GM18526 (cell line): Measurements from ENCODE around the gene FXYD1.

ENCODE experiments used
- POLR2A ChIP-seq: IDR thresholded peaks from 3 replicates; pipeline ENCODE4 v1.6.1; 2011; ENCODE audit not compliant: insufficient read length; ENCODE audit errors: extremely low read depth

Gene FXYD1

DNA sequence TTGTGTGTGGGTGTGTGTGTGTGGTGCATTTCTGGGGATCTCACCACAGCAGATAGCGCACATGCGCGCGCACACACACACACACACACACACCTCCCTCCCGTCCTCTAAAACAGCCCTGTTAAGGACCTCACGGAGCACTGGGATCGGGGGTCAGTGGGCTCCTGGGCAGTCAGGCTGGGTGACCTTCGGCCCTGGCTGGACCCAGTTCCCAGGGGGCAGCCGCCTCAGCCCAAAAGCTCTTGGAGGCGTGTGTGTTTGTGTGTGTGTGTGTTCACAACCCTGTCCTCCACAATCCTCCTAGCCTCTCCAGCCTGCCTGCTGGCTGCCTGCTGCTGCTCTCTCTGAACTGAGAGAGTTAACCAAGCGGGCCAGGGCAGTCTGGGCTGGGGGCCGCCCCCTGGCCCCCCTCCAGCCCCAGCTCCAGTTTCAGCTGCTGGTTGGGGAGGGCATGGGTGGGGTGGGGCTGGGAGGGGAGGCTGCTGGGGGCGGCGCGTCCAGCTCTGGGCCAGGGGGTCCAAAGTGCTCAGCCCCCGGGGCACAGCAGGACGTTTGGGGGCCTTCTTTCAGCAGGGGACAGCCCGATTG, at the start of gene FXYD1:
Gene FXYD1 (plus strand): TSS at position 520 of the 588 bp plus-strand sequence. CDS start 1,256 bp downstream, outside the sequence.
- TF ChIP-seq POLR2A = no peak

DNA sequence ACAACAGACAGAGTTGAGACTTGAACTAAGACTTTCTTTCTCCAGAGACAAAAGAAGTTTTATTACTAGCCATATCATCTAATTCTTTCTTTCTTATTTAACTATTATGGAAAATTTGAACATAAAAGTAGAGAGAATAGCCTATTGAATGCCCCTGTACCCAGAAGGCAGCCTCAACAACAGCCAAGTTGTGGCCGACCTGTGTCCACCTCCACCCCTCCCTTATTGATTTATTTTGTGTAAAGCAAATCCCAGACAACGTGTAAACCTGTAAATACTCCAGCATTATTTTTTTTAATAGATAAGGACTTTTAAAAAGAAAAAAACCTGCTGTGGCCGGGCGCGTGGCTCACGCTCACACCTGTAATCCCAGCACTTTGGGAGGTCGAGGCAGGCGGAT, 49.1 kb upstream of the FXYD1 start:
- no peak for TF ChIP-seq POLR2A

DNA sequence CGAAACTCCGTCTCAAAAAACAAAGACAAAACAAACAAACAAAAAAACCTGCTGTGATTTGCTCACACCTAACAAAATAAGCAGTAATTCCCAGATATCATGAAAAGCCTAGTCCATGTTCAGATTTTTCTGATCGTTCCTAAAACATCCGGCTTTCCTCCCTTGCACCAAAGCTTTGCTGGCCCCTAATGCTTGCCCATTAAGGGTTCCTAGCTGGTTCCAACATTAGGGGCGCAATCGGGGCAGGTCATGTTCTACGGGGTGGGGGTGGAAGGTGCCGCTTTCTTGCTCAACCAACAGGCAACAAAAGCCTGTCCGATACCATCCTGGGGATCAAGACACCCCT, 48.5 kb upstream of the FXYD1 start:
- TF ChIP-seq POLR2A = no peak

DNA sequence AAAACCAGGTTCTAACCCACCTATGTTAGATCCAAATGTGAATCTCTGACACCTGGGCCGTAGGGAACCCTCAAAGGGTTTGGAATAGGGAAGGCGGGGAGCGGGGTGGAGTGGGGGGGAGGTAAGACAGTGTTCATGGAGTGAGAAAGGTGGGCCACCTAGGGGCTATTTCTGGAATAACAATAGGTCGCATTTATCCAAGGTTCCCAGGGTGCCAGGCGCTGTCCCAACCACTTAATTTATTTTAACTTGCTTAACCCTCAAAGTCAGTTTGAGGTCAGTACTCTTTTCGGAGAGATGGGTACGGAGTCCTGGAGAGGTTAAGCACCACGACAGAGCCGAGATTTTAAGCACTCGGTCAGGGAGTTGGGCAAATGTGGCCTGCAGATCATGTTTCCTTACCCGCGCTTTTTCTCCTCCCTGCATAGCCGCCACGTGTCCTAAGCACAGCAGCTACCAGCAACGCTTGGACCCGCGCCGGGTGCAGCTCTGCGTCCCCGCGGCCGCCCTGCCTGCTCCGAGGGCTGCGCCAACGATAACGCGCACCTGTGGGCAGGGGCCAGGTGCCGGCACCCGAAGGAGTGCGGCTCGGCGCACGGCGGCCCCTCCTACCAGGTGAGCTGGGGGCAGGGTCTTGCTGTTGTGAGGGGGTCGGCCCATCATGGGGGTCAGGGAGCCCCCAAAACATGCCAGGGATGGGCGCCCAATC, 48.0 kb upstream of the FXYD1 start:
- no peak for TF ChIP-seq POLR2A

GRCh38 chr19:35093430-35093829, 45.2 kb upstream of the FXYD1 start:
- TF ChIP-seq POLR2A = no peak

DNA sequence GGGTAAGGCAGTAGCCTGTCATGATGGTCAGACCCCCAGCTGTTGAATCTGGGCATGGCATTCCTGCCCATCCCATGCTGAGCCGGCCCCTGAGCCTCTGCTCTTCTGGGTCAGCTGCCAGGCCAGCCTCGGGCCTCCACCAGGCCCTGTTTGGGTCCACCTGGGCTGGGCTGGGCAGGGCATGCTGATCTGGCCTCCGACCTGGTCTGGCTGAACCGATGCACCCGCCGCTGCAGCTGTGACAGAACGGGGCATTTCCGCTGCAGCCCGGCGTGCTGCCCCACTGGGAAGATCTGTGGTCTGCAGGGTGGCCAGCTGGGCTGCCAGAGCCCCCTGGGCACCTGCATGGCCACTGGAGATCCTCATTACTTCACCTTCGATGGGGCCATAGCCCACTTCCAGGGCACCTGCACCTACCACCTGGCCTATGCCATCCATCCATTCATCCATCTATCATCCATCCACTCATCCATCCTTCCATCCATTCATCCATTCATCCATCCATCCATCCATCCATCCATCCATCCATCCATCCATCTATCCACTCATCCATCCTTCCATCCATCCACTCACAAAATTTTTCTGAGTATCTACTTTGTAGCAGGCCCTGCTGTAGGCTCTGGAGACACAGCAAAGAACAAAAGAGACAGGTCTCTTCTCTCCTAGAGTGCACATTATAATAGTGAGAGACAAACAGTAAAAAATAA, 44.5 kb upstream of the FXYD1 start:
- TF ChIP-seq POLR2A = no peak

- TF ChIP-seq POLR2A = no peak
Measured at GRCh38 chr19:35094656-35095055, 44.0 kb upstream of the FXYD1 start.

DNA sequence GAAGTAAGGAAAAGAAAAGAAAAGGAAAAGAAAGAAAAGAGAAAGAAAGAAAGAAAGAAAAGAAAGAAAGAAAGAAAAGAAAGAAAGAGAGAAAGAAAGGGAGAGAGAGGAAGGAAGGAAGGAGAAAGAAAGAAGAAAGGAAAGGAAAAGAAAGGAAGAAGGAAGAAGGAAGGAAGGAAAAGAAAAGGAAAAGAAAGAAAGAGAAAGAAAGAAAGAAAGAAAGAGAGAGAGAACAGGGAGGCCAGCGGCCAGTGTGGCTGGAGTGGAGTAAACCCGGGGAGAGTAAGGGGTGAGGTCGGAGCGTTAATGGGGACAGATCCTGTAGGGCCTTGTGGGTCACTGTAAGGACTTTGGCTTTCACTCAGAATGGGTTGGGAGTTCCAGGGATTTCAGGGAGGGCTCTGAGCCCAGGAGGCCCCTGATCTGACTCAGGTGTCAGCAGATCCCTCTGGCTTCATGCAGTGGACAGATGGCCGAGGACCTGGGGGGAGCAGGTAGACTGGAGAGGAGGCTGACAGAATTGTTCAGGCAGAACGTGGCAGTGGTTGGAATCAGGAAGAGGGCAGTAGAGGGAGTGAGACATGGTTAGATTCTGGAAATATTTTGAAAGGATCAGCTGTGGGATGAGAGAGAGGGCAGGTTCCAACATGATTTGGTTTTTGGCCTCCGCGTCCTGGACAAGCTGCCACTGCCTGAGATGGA, 42.8 kb upstream of the FXYD1 start:
- TF ChIP-seq POLR2A = no peak

GRCh38 chr19:35098413-35099049, 40.1 kb upstream of the FXYD1 start:
- no peak for TF ChIP-seq POLR2A

DNA sequence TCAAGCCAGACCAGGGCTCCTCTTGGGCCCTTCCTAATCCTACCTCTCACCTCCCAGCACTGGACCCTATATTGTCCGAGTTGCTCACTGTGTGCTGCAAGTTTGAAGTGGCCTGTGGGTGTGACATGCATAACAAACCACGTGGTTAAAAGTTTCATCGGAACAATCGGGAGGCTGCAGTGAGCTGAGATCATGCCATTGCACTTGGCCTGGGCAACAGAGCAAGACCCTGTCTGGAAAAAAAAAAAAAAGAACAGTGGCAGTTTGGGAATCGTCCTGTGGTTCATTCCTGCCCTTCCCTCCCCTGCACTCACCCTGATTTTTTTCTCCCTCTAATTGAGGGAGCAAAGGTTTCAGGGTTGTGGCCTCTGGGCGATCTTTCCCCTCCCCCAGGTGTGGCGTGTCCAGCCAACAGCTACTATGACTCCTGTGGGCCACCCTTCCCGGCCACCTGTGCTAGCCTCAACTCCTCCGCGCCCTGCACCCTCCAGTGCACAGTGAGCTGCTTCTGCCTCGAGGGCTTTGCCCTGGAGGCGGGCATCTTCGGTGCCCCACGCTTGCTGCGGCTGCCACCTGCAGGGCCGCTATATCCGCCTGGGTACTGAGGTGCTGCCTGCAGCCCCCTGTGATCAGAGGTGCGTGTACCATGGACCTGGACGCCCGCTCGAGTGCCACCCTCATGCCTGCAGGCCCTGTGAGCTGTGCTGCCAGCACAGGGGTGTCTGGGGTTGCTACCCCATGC, 39.3 kb upstream of the FXYD1 start:
- no peak for TF ChIP-seq POLR2A

- TF ChIP-seq POLR2A = no peak
Measured at GRCh38 chr19:35099897-35100275, 38.7 kb upstream of the FXYD1 start.

- no peak for TF ChIP-seq POLR2A
Measured at GRCh38 chr19:35100588-35101533, 37.8 kb upstream of the FXYD1 start.

DNA sequence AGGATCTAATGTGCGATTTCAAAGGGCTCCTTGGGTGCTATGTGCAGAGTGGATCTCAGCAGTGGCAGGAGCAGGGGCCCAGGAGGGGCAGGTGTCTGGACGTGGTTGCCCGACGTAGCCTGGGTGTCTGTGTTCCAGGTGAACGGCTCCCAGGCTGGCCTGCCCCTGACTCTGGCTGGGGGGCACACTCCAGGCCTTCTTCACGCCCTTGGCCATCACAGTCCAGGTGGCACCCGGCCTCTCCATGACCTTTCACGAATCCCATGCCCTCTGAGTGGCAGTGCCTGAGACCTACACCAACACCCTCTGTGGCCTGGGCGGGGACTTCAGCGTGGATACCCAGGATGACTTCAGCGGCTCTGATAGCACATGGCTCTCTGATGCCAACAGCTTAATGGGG, 34.3 kb upstream of the FXYD1 start:
- no peak for TF ChIP-seq POLR2A

- TF ChIP-seq POLR2A = no peak
Measured at GRCh38 chr19:35105047-35105410, 33.6 kb upstream of the FXYD1 start.
